ENCODE results near the gene PIK3R3. TPM values are rescaled to one million over a fixed set of nuclear protein-coding genes. Genes with fewer than 3 reads are reported as not detected.
"Not testable (repeated sequence)": the region's sequence is repeated elsewhere in the genome, so short reads cannot be mapped to it uniquely, and the experiment has no call there.

The PIK3R3 gene
- total RNA-seq, 2 donors from 2014 or later, result 0.56 to 2.2 TPM

GRCh38 chr1:46077644-46078043, 54.8 kb downstream of the PIK3R3 start:
- no peak overlapping the region for H3K4me3 Mint-ChIP-seq
- no peaks in the 10 kb centered on the region for H3K9me3 Mint-ChIP-seq
- ATAC-seq (replicated peaks), result no peak
- no peaks in the 10 kb centered on the region for H3K4me1 Mint-ChIP-seq
- H3K27me3 Mint-ChIP-seq, result peaks cover 3% of the 10 kb centered on the region
- H3K36me3 Mint-ChIP-seq (ENCODE audit: low read depth), result no peaks in the 10 kb centered on the region
- H3K27ac Mint-ChIP-seq, result no peak overlapping the region

- no peak for ATAC-seq (replicated peaks)
- no peaks in the 10 kb centered on the region for H3K4me1 Mint-ChIP-seq
- no peak overlapping the region for H3K4me3 Mint-ChIP-seq
- peaks cover 3% of the 10 kb centered on the region for H3K27me3 Mint-ChIP-seq
- H3K36me3 Mint-ChIP-seq (ENCODE audit: low read depth), result no peaks in the 10 kb centered on the region
- H3K9me3 Mint-ChIP-seq, result no peaks in the 10 kb centered on the region
- no peak overlapping the region for H3K27ac Mint-ChIP-seq
Observed at GRCh38 chr1:46076343-46076742, 56.1 kb downstream of the PIK3R3 start.

GRCh38 chr1:46072975-46073374, 59.5 kb downstream of the PIK3R3 start:
- H3K4me3 Mint-ChIP-seq, result no peak overlapping the region
- ATAC-seq (replicated peaks), result peak; percentile 75
- H3K36me3 Mint-ChIP-seq (ENCODE audit: low read depth), result no peaks in the 10 kb centered on the region
- H3K9me3 Mint-ChIP-seq, result no peaks in the 10 kb centered on the region
- H3K27me3 Mint-ChIP-seq, result no peaks in the 10 kb centered on the region
- no peak overlapping the region for H3K27ac Mint-ChIP-seq
- no peaks in the 10 kb centered on the region for H3K4me1 Mint-ChIP-seq

- peaks cover 3% of the 10 kb centered on the region for H3K4me1 Mint-ChIP-seq
- H3K9me3 Mint-ChIP-seq, result no peaks in the 10 kb centered on the region
- ATAC-seq (replicated peaks), result no peak
- no peaks in the 10 kb centered on the region for H3K27me3 Mint-ChIP-seq
- no peaks in the 10 kb centered on the region for H3K36me3 Mint-ChIP-seq (ENCODE audit: low read depth)
- no peak overlapping the region for H3K27ac Mint-ChIP-seq
- no peak overlapping the region for H3K4me3 Mint-ChIP-seq
Observed at GRCh38 chr1:46070164-46070814, 62.1 kb downstream of the PIK3R3 start.

GRCh38 chr1:46068525-46068924, 63.9 kb downstream of the PIK3R3 start:
- Mint-ChIP-seq H3K4me3 (no peak overlapping the region), H3K27ac (no peak overlapping the region), H3K9me3 (no peaks in the 10 kb centered on the region), H3K27me3 (no peaks in the 10 kb centered on the region), H3K36me3 (ENCODE audit: low read depth) (no peaks in the 10 kb centered on the region), H3K4me1 (peaks cover 4% of the 10 kb centered on the region)
- no peak for ATAC-seq (replicated peaks)

- Mint-ChIP-seq H3K27me3 (no peaks in the 10 kb centered on the region), H3K36me3 (ENCODE audit: low read depth) (no peaks in the 10 kb centered on the region), H3K9me3 (no peaks in the 10 kb centered on the region), H3K27ac (no peak overlapping the region), H3K4me1 (peaks cover 4% of the 10 kb centered on the region), H3K4me3 (no peak overlapping the region)
- ATAC-seq (replicated peaks), result no peak
Observed at GRCh38 chr1:46067652-46068051, 64.8 kb downstream of the PIK3R3 start.

- Mint-ChIP-seq H3K36me3 (ENCODE audit: low read depth) (no peaks in the 10 kb centered on the region), H3K4me3 (peak overlapping the region; percentile 25), H3K9me3 (no peaks in the 10 kb centered on the region), H3K4me1 (peaks cover 4% of the 10 kb centered on the region), H3K27ac (peak overlapping the region; percentile 23), H3K27me3 (no peaks in the 10 kb centered on the region)
- peak; percentile 71 for ATAC-seq (replicated peaks)
Observed at GRCh38 chr1:46065405-46065804, 67.0 kb downstream of the PIK3R3 start.

GRCh38 chr1:46064708-46065107, 67.7 kb downstream of the PIK3R3 start:
- no peaks in the 10 kb centered on the region for H3K27me3 Mint-ChIP-seq
- ATAC-seq (replicated peaks), result no peak
- H3K9me3 Mint-ChIP-seq, result no peaks in the 10 kb centered on the region
- H3K36me3 Mint-ChIP-seq (ENCODE audit: low read depth), result no peaks in the 10 kb centered on the region
- peak overlapping the region; percentile 23 for H3K27ac Mint-ChIP-seq
- peak overlapping the region; percentile 25 for H3K4me3 Mint-ChIP-seq
- peaks cover 4% of the 10 kb centered on the region for H3K4me1 Mint-ChIP-seq

- Mint-ChIP-seq H3K27me3 (no peaks in the 10 kb centered on the region), H3K36me3 (ENCODE audit: low read depth) (no peaks in the 10 kb centered on the region), H3K4me3 (no peak overlapping the region), H3K27ac (no peak overlapping the region), H3K9me3 (no peaks in the 10 kb centered on the region), H3K4me1 (peaks cover 4% of the 10 kb centered on the region)
- peak; percentile 45 for ATAC-seq (replicated peaks)
Observed at GRCh38 chr1:46062651-46063319, 69.6 kb downstream of the PIK3R3 start.

- Mint-ChIP-seq H3K36me3 (ENCODE audit: low read depth) (no peaks in the 10 kb centered on the region), H3K9me3 (no peaks in the 10 kb centered on the region), H3K27ac (no peak overlapping the region), H3K4me3 (no peak overlapping the region), H3K27me3 (no peaks in the 10 kb centered on the region), H3K4me1 (peaks cover 4% of the 10 kb centered on the region)
- ATAC-seq (replicated peaks), result no peak
Observed at GRCh38 chr1:46061146-46061545, 71.3 kb downstream of the PIK3R3 start.

GRCh38 chr1:46058936-46059335, 73.5 kb downstream of the PIK3R3 start:
- H3K9me3 Mint-ChIP-seq, result no peaks in the 10 kb centered on the region
- no peaks in the 10 kb centered on the region for H3K27me3 Mint-ChIP-seq
- ATAC-seq (replicated peaks), result no peak
- no peaks in the 10 kb centered on the region for H3K36me3 Mint-ChIP-seq (ENCODE audit: low read depth)
- no peak overlapping the region for H3K27ac Mint-ChIP-seq
- no peaks in the 10 kb centered on the region for H3K4me1 Mint-ChIP-seq
- H3K4me3 Mint-ChIP-seq, result no peak overlapping the region

- Mint-ChIP-seq H3K27ac (no peak overlapping the region), H3K9me3 (no peaks in the 10 kb centered on the region), H3K4me3 (no peak overlapping the region), H3K27me3 (no peaks in the 10 kb centered on the region), H3K4me1 (no peaks in the 10 kb centered on the region), H3K36me3 (ENCODE audit: low read depth) (no peaks in the 10 kb centered on the region)
- no peak for ATAC-seq (replicated peaks)
Observed at GRCh38 chr1:46057781-46058180, 74.6 kb downstream of the PIK3R3 start.

GRCh38 chr1:46057215-46057614, 75.2 kb downstream of the PIK3R3 start:
- not testable (repeated sequence) for H3K27me3 Mint-ChIP-seq

GRCh38 chr1:46056325-46056724, 76.1 kb downstream of the PIK3R3 start:
- H3K27ac Mint-ChIP-seq, result no peak overlapping the region
- H3K9me3 Mint-ChIP-seq, result no peaks in the 10 kb centered on the region
- H3K27me3 Mint-ChIP-seq, result no peaks in the 10 kb centered on the region
- H3K4me1 Mint-ChIP-seq, result no peaks in the 10 kb centered on the region
- no peak for ATAC-seq (replicated peaks)
- H3K4me3 Mint-ChIP-seq, result no peak overlapping the region
- no peaks in the 10 kb centered on the region for H3K36me3 Mint-ChIP-seq (ENCODE audit: low read depth)

More at GRCh38 chr1:46057215-46057614, 75.2 kb downstream of the PIK3R3 start:
- H3K4me1 Mint-ChIP-seq; H3K27ac Mint-ChIP-seq; ATAC-seq (replicated peaks); H3K9me3 Mint-ChIP-seq; H3K4me3 Mint-ChIP-seq; H3K36me3 Mint-ChIP-seq (ENCODE audit: low read depth): not testable (repeated sequence)

GRCh38 chr1:46053734-46054133, 78.7 kb downstream of the PIK3R3 start:
- ATAC-seq (replicated peaks), result no peak
- Mint-ChIP-seq H3K36me3 (ENCODE audit: low read depth) (no peaks in the 10 kb centered on the region), H3K27ac (no peak overlapping the region), H3K4me1 (no peaks in the 10 kb centered on the region), H3K9me3 (no peaks in the 10 kb centered on the region), H3K27me3 (peaks cover 4% of the 10 kb centered on the region), H3K4me3 (no peak overlapping the region)
